ENCODE measurements around the gene KRI1. TPM values are rescaled to one million over a fixed set of nuclear protein-coding genes. Genes with fewer than 3 reads are reported as not detected.

Gene KRI1
- total and polyA plus RNA-seq, 2 experiments from 2014 or later, result 23.8 to 43.2 TPM

DNA sequence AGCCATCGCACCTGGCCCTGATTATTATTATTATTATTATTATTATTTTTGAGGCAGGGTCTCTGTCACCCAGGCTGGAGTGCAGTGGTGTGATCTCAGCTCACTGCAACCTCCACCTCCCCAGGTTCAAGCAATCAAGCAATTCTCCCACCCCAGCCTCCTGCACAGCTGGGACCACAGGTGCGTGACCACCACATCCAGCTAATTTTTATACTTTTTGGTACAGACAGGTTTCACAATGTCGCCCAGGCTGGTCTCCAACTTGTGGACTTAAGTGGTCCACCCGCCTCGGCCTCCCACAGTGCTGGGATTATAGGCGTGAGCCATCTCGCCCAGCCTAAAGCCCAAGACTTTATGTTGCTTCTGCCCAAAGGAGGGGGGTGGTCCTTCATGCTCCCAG, 27.3 kb upstream of the KRI1 start (continued):
- TF ChIP-seq, protein P1, sequence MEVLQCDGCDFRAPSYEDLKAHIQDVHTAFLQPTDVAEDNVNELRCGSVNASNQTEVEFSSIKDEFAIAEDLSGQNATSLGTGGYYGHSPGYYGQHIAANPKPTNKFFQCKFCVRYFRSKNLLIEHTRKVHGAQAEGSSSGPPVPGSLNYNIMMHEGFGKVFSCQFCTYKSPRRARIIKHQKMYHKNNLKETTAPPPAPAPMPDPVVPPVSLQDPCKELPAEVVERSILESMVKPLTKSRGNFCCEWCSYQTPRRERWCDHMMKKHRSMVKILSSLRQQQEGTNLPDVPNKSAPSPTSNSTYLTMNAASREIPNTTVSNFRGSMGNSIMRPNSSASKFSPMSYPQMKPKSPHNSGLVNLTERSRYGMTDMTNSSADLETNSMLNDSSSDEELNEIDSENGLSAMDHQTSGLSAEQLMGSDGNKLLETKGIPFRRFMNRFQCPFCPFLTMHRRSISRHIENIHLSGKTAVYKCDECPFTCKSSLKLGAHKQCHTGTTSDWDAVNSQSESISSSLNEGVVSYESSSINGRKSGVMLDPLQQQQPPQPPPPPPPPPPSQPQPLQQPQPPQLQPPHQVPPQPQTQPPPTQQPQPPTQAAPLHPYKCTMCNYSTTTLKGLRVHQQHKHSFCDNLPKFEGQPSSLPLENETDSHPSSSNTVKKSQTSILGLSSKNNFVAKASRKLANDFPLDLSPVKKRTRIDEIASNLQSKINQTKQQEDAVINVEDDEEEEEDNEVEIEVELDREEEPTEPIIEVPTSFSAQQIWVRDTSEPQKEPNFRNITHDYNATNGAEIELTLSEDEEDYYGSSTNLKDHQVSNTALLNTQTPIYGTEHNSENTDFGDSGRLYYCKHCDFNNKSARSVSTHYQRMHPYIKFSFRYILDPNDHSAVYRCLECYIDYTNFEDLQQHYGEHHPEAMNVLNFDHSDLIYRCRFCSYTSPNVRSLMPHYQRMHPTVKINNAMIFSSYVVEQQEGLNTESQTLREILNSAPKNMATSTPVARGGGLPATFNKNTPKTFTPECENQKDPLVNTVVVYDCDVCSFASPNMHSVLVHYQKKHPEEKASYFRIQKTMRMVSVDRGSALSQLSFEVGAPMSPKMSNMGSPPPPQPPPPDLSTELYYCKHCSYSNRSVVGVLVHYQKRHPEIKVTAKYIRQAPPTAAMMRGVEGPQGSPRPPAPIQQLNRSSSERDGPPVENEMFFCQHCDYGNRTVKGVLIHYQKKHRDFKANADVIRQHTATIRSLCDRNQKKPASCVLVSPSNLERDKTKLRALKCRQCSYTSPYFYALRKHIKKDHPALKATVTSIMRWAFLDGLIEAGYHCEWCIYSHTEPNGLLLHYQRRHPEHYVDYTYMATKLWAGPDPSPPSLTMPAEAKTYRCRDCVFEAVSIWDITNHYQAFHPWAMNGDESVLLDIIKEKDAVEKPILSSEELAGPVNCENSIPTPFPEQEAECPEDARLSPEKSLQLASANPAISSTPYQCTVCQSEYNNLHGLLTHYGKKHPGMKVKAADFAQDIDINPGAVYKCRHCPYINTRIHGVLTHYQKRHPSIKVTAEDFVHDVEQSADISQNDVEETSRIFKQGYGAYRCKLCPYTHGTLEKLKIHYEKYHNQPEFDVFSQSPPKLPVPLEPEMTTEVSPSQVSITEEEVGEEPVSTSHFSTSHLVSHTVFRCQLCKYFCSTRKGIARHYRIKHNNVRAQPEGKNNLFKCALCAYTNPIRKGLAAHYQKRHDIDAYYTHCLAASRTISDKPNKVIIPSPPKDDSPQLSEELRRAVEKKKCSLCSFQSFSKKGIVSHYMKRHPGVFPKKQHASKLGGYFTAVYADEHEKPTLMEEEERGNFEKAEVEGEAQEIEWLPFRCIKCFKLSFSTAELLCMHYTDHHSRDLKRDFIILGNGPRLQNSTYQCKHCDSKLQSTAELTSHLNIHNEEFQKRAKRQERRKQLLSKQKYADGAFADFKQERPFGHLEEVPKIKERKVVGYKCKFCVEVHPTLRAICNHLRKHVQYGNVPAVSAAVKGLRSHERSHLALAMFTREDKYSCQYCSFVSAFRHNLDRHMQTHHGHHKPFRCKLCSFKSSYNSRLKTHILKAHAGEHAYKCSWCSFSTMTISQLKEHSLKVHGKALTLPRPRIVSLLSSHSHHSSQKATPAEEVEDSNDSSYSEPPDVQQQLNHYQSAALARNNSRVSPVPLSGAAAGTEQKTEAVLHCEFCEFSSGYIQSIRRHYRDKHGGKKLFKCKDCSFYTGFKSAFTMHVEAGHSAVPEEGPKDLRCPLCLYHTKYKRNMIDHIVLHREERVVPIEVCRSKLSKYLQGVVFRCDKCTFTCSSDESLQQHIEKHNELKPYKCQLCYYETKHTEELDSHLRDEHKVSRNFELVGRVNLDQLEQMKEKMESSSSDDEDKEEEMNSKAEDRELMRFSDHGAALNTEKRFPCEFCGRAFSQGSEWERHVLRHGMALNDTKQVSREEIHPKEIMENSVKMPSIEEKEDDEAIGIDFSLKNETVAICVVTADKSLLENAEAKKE (CRISPR knock-in tag; IDR thresholded peaks at IDR 0.05), result no peak

DNA sequence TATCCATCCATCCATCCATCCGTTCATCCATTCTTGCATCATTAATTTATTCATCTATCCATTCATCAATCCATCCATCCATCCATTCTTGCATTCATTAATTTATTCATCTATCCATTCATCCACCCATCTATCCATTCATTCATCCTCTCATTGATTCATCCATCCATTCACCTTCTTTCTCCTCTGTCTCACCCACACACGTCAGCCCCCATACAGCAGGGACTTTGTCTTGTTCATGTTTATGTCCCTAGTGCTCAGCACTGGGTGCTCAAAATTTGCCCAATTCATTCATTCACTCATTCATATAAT, 22.0 kb upstream of the KRI1 start:
- H3K4me2 ChIP-seq, result no peak overlapping the region
- no peak overlapping the region for H2AFZ ChIP-seq
- H3K27ac Mint-ChIP-seq, result no peak overlapping the region

More for the DNA sequence above, 22.0 kb upstream of the KRI1 start:
- Histone ChIP-seq H3K4me3 (peak overlapping the region; percentile 87; the same call in 1 of the 2 replicates), H3K27me3 (ENCODE audit: insufficient read depth) (no peaks in the 10 kb centered on the region), H4K20me1 (replicated peaks; ENCODE audit: insufficient read depth) (no peaks in the 10 kb centered on the region), H3K9me2 (ENCODE audit: insufficient read depth) (peaks cover 7% of the 10 kb centered on the region), H3K36me3 (ENCODE audit: insufficient read depth) (no peaks in the 10 kb centered on the region; the same call in 1 of the 2 replicates), H3K27ac (ENCODE audit: low read depth) (no peak overlapping the region), H3F3A (replicated peaks; ENCODE audit: low read depth) (peaks cover 13% of the 10 kb centered on the region; the same call in 1 of the 2 replicates), H3K79me2 (replicated peaks; ENCODE audit: insufficient read depth) (peaks cover 17% of the 10 kb centered on the region), H3K4me1 (ENCODE audit: insufficient read depth) (peaks cover 9% of the 10 kb centered on the region; the same call in 1 of the 2 replicates)
- no peaks in the 10 kb centered on the region; the same call in none of the 3 replicates for H3K9me3 Mint-ChIP-seq
- H3K4me3 Mint-ChIP-seq, result peak overlapping the region; percentile 91
- H3K36me3 Mint-ChIP-seq (ENCODE audit: low read depth), result peaks cover 19% of the 10 kb centered on the region
- ATAC-seq, result no peak
- DNase-seq (ENCODE audit: low spot score), result no peak
- TF ChIP-seq, protein P1 (CRISPR knock-in tag; IDR thresholded peaks at IDR 0.05), result no peak
- TF ChIP-seq, protein P2, sequence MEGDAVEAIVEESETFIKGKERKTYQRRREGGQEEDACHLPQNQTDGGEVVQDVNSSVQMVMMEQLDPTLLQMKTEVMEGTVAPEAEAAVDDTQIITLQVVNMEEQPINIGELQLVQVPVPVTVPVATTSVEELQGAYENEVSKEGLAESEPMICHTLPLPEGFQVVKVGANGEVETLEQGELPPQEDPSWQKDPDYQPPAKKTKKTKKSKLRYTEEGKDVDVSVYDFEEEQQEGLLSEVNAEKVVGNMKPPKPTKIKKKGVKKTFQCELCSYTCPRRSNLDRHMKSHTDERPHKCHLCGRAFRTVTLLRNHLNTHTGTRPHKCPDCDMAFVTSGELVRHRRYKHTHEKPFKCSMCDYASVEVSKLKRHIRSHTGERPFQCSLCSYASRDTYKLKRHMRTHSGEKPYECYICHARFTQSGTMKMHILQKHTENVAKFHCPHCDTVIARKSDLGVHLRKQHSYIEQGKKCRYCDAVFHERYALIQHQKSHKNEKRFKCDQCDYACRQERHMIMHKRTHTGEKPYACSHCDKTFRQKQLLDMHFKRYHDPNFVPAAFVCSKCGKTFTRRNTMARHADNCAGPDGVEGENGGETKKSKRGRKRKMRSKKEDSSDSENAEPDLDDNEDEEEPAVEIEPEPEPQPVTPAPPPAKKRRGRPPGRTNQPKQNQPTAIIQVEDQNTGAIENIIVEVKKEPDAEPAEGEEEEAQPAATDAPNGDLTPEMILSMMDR (conservative IDR thresholded peaks at IDR 0.05; ENCODE audit: low read depth in 2 of 2), result no peak
- peaks cover 11% of the 10 kb centered on the region; the same call in 2 of the 3 replicates for H3K4me1 Mint-ChIP-seq
- H3K27me3 Mint-ChIP-seq (ENCODE audit: insufficient read depth, low read depth, poor library complexity), result peaks cover 13% of the 10 kb centered on the region

All from GM23338 (cell line).